Measurements from ENCODE around the gene CFAP73. TPM values are rescaled to one million over a fixed set of nuclear protein-coding genes. Genes with fewer than 3 reads are reported as not detected.
"Not testable (repeated sequence)": the region's sequence is repeated elsewhere in the genome, so short reads cannot be mapped to it uniquely, and the experiment has no call there.

The CFAP73 gene
- polyA plus RNA-seq, 4 donors, result 0.19 to 0.44 TPM; not detected in 2

- no peak overlapping the region for H3K27ac ChIP-seq (ENCODE audit: low read depth in 1 of 3, low read length in 2 of 3)
- 82 to 89% (median 87%) methylated on average over 13 to 14 of the region's 14 CpGs for WGBS, 3 donors
- H3K27me3 ChIP-seq (ENCODE audit: control insufficient read depth in 3 of 3, insufficient read depth in 3 of 3, low read length in 3 of 3), result no peaks in the 10 kb centered on the region
- H3K4me1 ChIP-seq (ENCODE audit: control insufficient read depth in 3 of 3, insufficient read depth in 2 of 3, low read depth in 1 of 3, low read length in 2 of 3), result no peaks in the 10 kb centered on the region
- H3K9me3 ChIP-seq (ENCODE audit: control insufficient read depth in 2 of 2, insufficient read depth in 1 of 2, low read depth in 1 of 2, low read length in 1 of 2), result no peaks in the 10 kb centered on the region
- H3K36me3 ChIP-seq (ENCODE audit: control insufficient read depth in 3 of 3, insufficient read depth in 2 of 3, low read depth in 1 of 3, low read length in 3 of 3), result no peaks in the 10 kb centered on the region
- DNase-seq, result no peak
- no peak for FAIRE-seq
- no peak overlapping the region for H3K4me3 ChIP-seq (ENCODE audit: low read depth in 1 of 3, low read length in 3 of 3)
Observed at GRCh38 chr12:113201187-113202177, 52.0 kb downstream of the CFAP73 start.

DNA sequence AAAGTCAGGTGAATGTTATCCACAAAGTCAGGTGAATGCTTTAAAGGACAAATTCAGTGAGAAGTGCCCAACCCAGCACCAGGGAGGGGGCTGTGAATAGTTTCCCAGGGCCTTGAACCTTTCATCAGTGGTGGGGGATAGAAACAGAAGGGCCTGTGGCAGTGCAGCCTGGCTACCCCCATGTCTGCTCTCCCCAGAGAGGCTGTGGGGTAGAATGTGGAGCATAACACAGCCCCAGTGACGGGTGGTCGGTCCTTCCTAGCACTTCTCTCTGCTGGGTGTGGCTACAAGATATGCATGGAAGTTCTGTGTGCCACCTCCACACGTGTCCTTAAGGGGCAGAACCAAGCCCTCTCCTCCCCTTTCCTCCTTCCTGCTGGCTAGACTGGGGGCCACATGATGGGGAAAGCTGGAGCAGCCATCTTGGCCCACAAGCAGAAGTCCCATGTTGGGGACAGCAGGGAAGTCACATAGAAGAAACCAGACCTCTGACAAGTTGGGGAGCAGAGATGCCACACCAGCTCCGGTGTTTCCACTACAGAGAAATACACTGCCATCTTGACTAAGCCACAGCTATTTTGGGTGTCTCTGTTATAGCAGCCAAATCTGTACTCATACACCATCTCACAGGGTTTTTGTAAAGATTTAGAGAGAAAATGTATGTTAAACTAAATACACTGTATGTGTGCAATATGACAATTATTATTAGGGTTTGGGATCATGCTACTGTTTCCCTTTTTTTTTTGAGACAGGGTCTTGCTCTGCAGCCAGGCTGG, 53.0 kb downstream of the CFAP73 start:
- Histone ChIP-seq H3K27me3 (ENCODE audit: control insufficient read depth in 3 of 3, insufficient read depth in 3 of 3, low read length in 3 of 3) (no peaks in the 10 kb centered on the region), H3K4me3 (ENCODE audit: low read depth in 1 of 3, low read length in 3 of 3) (no peak overlapping the region), H3K4me1 (ENCODE audit: control insufficient read depth in 3 of 3, insufficient read depth in 2 of 3, low read depth in 1 of 3, low read length in 2 of 3) (no peaks in the 10 kb centered on the region), H3K27ac (ENCODE audit: low read depth in 1 of 3, low read length in 2 of 3) (no peak overlapping the region), H3K9me3 (ENCODE audit: control insufficient read depth in 2 of 2, insufficient read depth in 1 of 2, low read depth in 1 of 2, low read length in 1 of 2) (no peaks in the 10 kb centered on the region), H3K36me3 (ENCODE audit: control insufficient read depth in 3 of 3, insufficient read depth in 2 of 3, low read depth in 1 of 3, low read length in 3 of 3) (no peaks in the 10 kb centered on the region)
- DNase-seq (no peak), FAIRE-seq (no peak)
- WGBS, 3 donors, result 79 to 86% (median 81%) methylated on average over 4 of the region's 4 CpGs

GRCh38 chr12:113203852-113204760, 54.6 kb downstream of the CFAP73 start:
- Histone ChIP-seq H3K4me1 (ENCODE audit: control insufficient read depth in 3 of 3, insufficient read depth in 2 of 3, low read depth in 1 of 3, low read length in 2 of 3) (peaks cover 0 to 4% (median 0%) of the 10 kb centered on the region in 3 donors), H3K36me3 (ENCODE audit: control insufficient read depth in 3 of 3, insufficient read depth in 2 of 3, low read depth in 1 of 3, low read length in 3 of 3) (no peaks in the 10 kb centered on the region), H3K27ac (ENCODE audit: low read depth in 1 of 3, low read length in 2 of 3) (no peak overlapping the region), H3K9me3 (ENCODE audit: control insufficient read depth in 2 of 2, insufficient read depth in 1 of 2, low read depth in 1 of 2, low read length in 1 of 2) (no peaks in the 10 kb centered on the region), H3K4me3 (ENCODE audit: low read depth in 1 of 3, low read length in 3 of 3) (no peak overlapping the region), H3K27me3 (ENCODE audit: control insufficient read depth in 3 of 3, insufficient read depth in 3 of 3, low read length in 3 of 3) (no peaks in the 10 kb centered on the region)
- DNase-seq (no peak), FAIRE-seq (no peak)
- WGBS, 3 donors, result 87 to 89% (median 88%) methylated on average over 8 of the region's 8 CpGs

GRCh38 chr12:113204804-113205203, 55.3 kb downstream of the CFAP73 start:
- Histone ChIP-seq H3K9me3 (ENCODE audit: control insufficient read depth in 2 of 2, insufficient read depth in 1 of 2, low read depth in 1 of 2, low read length in 1 of 2) (no peaks in the 10 kb centered on the region), H3K27me3 (ENCODE audit: control insufficient read depth in 3 of 3, insufficient read depth in 3 of 3, low read length in 3 of 3) (no peaks in the 10 kb centered on the region), H3K27ac (ENCODE audit: low read depth in 1 of 3, low read length in 2 of 3) (no peak overlapping the region), H3K4me3 (ENCODE audit: low read depth in 1 of 3, low read length in 3 of 3) (no peak overlapping the region), H3K36me3 (ENCODE audit: control insufficient read depth in 3 of 3, insufficient read depth in 2 of 3, low read depth in 1 of 3, low read length in 3 of 3) (no peaks in the 10 kb centered on the region), H3K4me1 (ENCODE audit: control insufficient read depth in 3 of 3, insufficient read depth in 2 of 3, low read depth in 1 of 3, low read length in 2 of 3) (peaks cover 0 to 4% (median 0%) of the 10 kb centered on the region in 3 donors)
- FAIRE-seq (no peak), DNase-seq (peak in 1 of 2 donors; percentile 52)
- 49 to 82% (median 61%) methylated on average over 3 of the region's 3 CpGs for WGBS, 3 donors

DNA sequence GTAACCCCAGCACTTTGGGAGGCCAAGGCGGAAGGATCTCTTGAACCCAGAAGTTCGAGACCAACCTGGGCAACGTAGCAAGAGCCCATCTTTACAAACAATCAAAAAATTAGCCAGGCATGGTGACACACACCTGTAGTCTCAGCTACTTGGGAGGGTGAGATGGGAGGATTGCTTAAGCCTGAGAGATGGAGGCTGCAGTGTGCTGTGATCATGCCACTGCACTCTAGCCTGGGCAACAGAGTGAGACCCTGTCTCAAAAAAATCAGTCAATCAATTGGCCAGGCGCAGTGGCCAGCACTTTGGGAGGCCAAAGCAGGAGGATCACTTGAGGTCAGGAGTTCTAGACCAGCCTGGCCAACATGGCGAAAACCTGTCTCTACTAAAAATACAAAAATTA, 57.3 kb downstream of the CFAP73 start:
- H3K9me3 ChIP-seq (ENCODE audit: control insufficient read depth in 2 of 2, insufficient read depth in 1 of 2, low read depth in 1 of 2, low read length in 1 of 2); H3K27me3 ChIP-seq (ENCODE audit: control insufficient read depth in 3 of 3, insufficient read depth in 3 of 3, low read length in 3 of 3); H3K36me3 ChIP-seq (ENCODE audit: control insufficient read depth in 3 of 3, insufficient read depth in 2 of 3, low read depth in 1 of 3, low read length in 3 of 3); H3K4me3 ChIP-seq (ENCODE audit: low read depth in 1 of 3, low read length in 3 of 3); H3K4me1 ChIP-seq (ENCODE audit: control insufficient read depth in 3 of 3, insufficient read depth in 2 of 3, low read depth in 1 of 3, low read length in 2 of 3); DNase-seq; FAIRE-seq; H3K27ac ChIP-seq (ENCODE audit: low read depth in 1 of 3, low read length in 2 of 3): not testable (repeated sequence)
- 98 to 99% (median 98%) methylated on average over 5 of the region's 5 CpGs for WGBS, 3 donors

- H3K27ac ChIP-seq (ENCODE audit: low read depth in 1 of 3, low read length in 2 of 3), result peak overlapping the region in 1 of 3 donors; percentile 82
- H3K4me3 ChIP-seq (ENCODE audit: low read depth in 1 of 3, low read length in 3 of 3), result no peak overlapping the region
- no peak for DNase-seq
- peaks cover 0 to 4% (median 0%) of the 10 kb centered on the region in 3 donors for H3K4me1 ChIP-seq (ENCODE audit: control insufficient read depth in 3 of 3, insufficient read depth in 2 of 3, low read depth in 1 of 3, low read length in 2 of 3)
- WGBS, 3 donors, result 58 to 69% (median 65%) methylated on average over 6 of the region's 6 CpGs
- no peaks in the 10 kb centered on the region for H3K9me3 ChIP-seq (ENCODE audit: control insufficient read depth in 2 of 2, insufficient read depth in 1 of 2, low read depth in 1 of 2, low read length in 1 of 2)
- FAIRE-seq, result no peak
- H3K27me3 ChIP-seq (ENCODE audit: control insufficient read depth in 3 of 3, insufficient read depth in 3 of 3, low read length in 3 of 3), result no peaks in the 10 kb centered on the region
- H3K36me3 ChIP-seq (ENCODE audit: control insufficient read depth in 3 of 3, insufficient read depth in 2 of 3, low read depth in 1 of 3, low read length in 3 of 3), result no peaks in the 10 kb centered on the region
Observed at GRCh38 chr12:113207613-113208040, 58.1 kb downstream of the CFAP73 start.

DNA sequence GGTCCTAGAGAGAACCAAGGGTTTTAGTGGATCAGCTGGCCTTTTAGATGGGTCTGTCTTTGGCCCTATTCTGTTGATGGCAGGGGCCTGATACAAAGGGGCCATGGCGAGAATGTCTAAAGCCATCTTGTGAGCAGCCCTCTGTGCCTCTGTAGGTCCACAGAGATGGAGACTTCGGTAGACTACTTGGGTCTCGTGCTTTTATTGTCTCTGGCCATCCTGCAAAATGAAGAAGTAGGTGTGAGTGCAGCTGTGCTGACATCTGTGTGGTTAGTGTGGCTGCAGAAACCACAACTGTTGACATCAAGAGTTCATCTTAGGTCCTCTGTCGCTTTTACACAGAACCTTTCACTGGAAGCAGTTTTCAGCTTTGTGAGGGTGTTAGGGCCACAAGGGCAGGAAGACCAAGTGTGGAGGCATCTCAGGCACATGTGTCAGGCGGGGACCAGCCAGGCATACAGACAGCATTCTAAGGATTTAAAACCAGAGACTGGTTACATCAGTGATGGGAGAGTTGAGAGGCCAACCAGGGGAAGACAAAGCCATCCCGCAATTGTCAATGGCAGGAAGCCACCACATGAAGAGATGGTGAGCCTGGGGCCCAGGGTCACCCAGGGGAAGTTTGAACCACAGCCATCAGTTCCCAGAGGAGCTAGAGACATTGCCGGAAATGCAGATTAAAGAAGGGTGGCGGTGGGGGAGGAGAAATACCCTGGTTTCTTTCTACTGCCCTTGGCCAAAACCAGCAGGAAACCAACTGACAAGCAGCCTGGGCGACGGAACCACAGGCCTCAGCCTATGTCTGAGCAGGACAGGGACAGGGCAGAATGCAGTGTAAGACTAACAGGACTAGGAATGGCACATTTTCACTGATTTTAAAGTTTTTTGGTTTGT, 58.8 kb downstream of the CFAP73 start:
- Histone ChIP-seq H3K4me1 (ENCODE audit: control insufficient read depth in 3 of 3, insufficient read depth in 2 of 3, low read depth in 1 of 3, low read length in 2 of 3) (peaks cover 0 to 4% (median 0%) of the 10 kb centered on the region in 3 donors), H3K27ac (ENCODE audit: low read depth in 1 of 3, low read length in 2 of 3) (peak overlapping the region in 1 of 3 donors; percentile 82), H3K36me3 (ENCODE audit: control insufficient read depth in 3 of 3, insufficient read depth in 2 of 3, low read depth in 1 of 3, low read length in 3 of 3) (no peaks in the 10 kb centered on the region), H3K4me3 (ENCODE audit: low read depth in 1 of 3, low read length in 3 of 3) (no peak overlapping the region), H3K9me3 (ENCODE audit: control insufficient read depth in 2 of 2, insufficient read depth in 1 of 2, low read depth in 1 of 2, low read length in 1 of 2) (no peaks in the 10 kb centered on the region), H3K27me3 (ENCODE audit: control insufficient read depth in 3 of 3, insufficient read depth in 3 of 3, low read length in 3 of 3) (no peaks in the 10 kb centered on the region)
- FAIRE-seq (no peak), DNase-seq (peak in 1 of 2 donors; percentile 53)
- 61 to 81% (median 72%) methylated on average over 10 of the region's 10 CpGs for WGBS, 3 donors

Data from small intestine (tissue), 7 donors.